NCI-H2029 treated with DMSO at 0.1 percent for 48 hours (cell line): ENCODE measurements around the gene DUOX1.
"Not testable (repeated sequence)": the region's sequence is repeated elsewhere in the genome, so short reads cannot be mapped to it uniquely, and the experiment has no call there.

Source experiments
- DNase-seq: peaks from one replicate; lab custom pipeline; 2025; lab: John Stamatoyannopoulos, UW

The DUOX1 gene

DNA sequence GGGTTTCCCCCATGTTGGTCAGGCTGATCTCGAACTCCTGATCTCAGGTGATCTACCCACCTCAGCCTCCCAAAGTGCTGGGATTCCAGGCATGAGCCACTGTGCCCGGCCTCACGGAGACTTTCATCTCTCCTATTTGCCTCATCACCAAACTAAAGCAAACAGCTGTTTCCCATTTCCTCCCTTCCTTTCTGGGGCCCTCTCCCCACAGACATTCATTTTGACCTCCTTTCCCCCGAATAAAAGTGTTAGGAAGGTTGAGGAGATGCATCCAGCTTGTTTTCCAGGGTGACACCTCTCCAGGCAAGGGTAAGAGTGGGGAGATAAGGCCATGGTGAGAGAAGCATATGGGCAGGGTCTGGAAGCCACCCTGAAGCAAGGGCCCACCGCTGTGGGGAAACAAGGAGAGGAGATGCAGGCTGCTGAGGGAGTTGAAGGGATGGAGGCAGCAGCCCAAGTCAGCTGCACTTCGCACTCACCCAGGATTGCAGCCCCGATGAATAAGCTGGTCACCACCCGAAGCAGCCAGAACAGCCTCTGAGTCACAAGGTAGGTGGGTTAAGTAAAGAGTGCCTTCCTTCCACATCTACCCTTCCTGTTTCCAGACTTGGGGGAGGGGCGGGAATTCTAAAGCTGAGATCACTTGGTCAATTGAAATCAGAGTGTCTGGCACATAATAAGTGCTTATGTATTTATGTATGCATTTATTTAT lies 7.9 kb upstream of the DUOX1 start:
- DNase-seq, result no peak

DNA sequence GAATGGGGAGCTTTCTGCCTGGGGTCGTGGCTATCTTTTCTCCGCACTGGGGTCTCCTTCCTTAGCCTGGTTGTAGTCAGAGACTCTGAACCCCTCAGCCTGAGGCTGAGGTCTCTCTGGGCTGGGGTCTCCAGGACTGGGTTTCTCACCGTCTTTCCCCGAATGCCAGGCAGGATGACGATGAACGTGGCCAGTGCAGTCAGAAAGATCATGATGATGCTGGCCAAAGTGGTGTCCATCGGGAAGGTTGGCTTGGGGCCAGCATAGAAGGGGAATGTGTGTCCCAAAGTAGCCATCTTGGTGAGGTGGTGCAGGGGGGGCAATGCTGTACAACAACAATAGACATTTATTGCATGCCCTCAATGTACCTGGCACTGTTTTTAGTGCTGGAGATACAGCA lies 7.1 kb upstream of the DUOX1 start:
- no peak for DNase-seq

- DNase-seq, result no peak
Measured at GRCh38 chr15:45123397-45123796, 6.4 kb upstream of the DUOX1 start.

- no peak for DNase-seq
Measured at GRCh38 chr15:45126535-45127158, 3.1 kb upstream of the DUOX1 start.

DNA sequence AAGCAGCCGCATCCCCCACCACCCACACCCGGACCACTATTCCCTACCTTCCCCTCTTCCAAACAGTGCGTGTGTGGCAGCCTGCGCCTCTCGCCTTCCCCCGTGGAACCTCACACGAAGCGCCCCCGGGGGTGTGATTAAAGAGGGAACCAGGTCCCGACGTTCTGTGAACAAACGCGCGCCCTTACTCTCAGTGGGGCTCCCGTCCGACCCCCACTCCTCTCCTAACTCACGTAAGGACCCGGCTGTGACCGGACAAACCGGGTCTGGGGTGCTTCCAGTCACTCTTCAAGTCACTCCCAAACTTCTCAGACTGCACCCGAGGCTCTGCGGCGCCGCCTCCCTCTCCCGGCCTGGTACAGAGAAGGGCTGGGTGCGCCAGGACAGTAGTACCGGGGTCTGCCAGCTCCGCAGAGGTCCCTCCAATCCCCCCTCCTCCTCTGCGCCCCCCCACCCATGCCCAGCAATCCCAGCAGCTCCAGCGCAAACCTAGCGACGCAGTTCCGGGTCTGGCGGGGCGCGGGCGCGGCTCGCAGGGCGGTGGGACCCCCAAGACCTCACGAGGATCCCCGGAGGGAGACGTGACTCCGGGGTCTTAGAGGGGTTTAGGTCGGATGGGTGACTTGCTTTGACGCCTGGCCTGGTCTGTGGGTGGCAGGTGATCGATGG lies 689 bp upstream of the DUOX1 start:
- DNase-seq, result no peak

GRCh38 chr15:45130291-45131000 lies 652 bp downstream of the DUOX1 start:
- DNase-seq, result no peak

- DNase-seq, result no peak
Measured at GRCh38 chr15:45131510-45131909, 1.7 kb downstream of the DUOX1 start.

DNA sequence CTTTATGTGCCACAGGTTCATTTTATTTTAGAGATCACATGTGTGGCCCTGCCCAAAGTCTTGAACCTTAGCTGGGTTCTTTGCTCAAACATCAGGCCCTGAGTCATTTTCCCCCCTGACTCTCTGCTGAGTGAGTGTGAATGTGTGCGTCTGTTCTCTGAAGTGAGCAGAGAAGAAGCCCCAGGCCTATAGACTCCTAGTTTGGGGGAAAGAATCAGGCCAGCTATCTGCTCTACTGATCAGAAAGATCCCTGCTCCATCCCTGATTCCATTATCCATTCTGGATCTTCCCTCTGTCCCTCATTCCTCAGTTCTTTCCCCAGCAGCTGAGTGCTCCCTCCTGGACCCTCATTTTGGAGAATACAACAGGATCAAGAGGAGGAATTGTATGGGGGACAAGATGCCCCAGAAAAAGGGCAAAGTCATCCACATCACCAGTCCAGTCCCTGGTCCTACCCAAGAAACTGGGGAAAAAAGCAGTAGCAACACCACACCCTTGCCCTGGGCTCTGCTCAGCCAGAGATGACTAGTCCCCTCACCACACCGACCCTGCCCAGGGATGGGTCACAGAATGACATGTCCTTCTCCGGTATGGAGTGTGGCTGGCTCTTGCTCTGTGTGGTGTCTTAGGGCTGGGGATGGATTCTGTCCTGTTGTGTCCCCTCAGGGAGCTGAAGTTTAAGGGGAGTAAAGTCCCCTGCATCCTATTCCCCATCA lies 3.2 kb downstream of the DUOX1 start:
- no peak for DNase-seq

DNA sequence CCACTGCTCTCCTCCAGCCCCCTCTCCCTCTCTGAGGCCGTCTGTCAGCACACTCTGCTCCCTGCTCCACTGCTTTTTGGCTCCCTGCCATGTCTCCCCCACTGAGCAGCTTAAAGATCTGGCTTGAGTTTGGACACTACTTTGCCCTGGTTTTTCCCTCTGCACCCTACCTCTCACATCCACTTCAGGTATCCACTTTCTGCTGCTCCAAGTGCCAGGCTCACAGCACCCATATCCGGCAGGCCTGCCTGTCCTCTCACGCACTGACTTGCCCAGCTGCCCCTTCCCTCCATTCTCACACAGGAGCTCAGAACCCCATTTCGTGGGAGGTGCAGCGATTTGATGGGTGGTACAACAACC lies 3.7 kb downstream of the DUOX1 start:
- no peak for DNase-seq

GRCh38 chr15:45134046-45134445 lies 4.3 kb downstream of the DUOX1 start:
- DNase-seq, result no peak

- no peak for DNase-seq
Measured at GRCh38 chr15:45134682-45135604, 5.1 kb downstream of the DUOX1 start.

DNA sequence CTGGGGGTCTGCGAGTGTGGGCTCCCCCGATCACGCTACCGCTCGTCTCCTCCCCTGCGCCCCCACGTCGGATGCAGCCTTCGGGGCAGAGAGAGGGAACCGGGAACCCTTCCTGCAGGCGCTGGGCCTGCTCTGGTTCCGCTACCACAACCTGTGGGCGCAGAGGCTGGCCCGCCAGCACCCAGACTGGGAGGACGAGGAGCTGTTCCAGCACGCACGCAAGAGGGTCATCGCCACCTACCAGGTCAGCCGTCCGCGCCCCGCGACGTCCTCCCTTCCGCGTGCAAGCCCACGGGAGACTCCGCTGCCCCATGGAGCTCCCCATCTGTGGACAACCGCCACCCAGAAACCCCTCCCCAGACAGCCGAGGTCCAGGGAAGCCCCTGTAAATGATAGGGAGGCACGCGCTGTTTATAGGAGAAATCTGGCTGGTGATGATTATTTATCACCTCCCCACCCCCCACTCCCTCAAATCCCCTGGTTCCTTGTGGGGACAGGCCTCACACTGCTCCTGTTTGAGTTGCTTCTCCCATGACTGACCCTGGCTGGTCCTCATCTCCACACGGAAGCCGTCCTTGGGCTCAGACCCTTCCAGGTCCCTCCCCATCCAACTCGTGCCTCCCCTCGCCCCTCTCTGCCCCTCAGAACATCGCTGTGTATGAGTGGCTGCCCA lies 6.0 kb downstream of the DUOX1 start:
- not testable (repeated sequence) for DNase-seq

GRCh38 chr15:45136378-45136764 lies 6.6 kb downstream of the DUOX1 start:
- DNase-seq, result no peak

DNA sequence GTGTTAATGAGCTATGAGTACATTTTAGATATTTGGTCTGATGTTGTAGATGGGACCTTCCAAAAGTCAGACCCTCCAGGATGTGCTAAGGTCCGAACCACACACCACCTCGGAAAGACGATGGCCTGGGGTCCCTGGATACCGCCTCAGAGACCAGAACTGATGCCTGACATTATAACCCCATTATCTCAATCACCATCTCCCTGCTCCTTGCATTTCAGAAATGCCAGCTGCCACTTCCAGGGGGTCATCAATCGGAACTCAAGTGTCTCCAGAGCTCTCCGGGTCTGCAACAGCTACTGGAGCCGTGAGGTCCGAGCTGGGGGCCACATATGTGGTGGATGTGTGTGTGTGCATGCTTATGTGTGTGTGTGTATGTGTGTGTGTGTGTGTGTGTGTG lies 7.9 kb downstream of the DUOX1 start:
- DNase-seq, result no peak

DNA sequence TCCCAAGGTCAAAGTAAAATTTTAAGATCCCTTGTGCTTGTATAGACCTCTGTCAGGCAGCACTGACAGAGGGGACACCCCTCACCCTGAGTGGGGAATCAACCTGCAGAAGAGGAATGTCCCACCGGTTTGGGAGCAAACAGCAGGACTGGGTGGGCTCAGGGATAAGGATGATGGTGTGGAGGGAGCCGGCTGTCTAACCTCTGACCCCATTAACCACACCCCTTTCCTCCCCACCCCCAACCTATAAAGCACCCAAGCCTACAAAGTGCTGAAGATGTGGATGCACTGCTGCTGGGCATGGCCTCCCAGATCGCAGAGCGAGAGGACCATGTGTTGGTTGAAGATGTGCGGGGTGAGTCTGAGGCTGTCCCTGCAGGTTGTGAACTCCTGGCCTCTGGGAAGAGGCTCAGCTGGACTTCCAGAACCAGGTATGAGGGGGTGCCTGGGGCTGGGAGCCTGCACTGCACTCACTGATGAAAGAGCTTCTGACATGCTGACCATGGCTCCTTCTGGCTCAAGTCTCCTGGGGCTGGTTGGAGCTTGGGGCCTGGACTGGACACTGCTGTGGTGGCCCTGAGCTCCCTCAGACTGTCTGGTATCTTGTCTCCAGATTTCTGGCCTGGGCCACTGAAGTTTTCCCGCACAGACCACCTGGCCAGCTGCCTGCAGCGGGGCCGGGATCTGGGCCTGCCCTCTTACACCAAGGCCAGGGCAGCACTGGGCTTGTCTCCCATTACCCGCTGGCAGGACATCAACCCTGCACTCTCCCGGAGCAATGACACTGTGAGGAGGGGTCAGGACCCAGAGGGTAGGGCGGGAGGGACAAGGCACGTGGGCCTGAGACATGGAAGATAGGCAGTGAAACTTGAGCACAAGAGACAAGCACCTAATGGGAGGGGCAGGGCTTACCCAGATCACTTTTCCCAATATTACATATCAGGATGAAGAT lies 9.3 kb downstream of the DUOX1 start:
- no peak for DNase-seq

- no peak for DNase-seq
Measured at GRCh38 chr15:45139770-45140169, 10.0 kb downstream of the DUOX1 start.

DNA sequence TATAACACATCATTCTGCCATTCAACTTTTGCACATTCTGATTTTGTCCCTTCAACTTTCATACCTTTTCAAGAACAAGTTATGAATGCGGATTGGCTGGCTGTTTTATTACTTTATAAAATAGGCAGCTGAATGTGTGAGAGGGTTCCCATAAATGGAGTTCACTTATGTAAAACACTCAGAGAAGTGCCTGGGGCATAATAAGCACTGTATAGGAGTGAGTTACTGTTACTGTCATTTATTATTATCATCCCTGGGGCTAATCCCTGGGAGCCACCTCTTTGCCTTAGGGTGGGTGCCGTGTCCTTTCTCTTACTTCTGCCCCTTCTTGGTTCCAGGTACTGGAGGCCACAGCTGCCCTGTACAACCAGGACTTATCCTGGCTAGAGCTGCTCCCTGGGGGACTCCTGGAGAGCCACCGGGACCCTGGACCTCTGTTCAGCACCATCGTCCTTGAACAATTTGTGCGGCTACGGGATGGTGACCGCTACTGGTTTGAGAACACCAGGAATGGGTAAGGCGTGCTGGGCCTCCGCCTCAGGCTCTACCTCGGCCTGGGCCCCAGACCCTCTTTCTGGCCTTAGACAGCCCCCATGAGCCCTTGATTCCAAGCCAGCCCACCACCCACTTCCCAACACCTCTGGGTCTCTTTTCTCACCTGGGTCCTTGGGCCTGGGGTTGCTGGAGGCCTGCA lies 10.9 kb downstream of the DUOX1 start:
- DNase-seq, result no peak

- no peak for DNase-seq
Measured at GRCh38 chr15:45141386-45141785, 11.6 kb downstream of the DUOX1 start.

DNA sequence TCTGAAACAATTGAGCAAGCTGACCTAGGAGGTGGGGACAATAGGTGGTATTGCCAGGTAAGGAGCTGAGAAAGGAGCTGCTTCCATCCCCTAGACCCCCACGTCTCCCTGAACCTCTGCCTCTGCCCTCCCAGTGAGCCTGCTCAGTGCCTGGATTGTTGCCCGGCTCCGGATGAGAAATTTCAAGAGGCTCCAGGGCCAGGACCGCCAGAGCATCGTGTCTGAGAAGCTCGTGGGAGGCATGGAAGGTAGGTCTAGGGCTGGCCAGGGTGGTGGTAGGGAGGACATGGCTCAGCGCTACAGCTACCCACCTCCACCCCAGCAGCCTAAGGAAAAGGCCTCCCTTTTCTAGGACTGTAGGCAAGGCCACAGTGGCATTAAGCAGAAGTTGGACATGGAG lies 13.3 kb downstream of the DUOX1 start:
- no peak for DNase-seq
